Activated naive CD4-positive, alpha-beta T cell (primary cell): Measurements from ENCODE around the gene MYMX.

ENCODE experiments used
- DNase-seq, 4 experiments: peaks; one replicate each; lab custom pipeline; 2025; lab: John Stamatoyannopoulos, UW

Gene MYMX

GRCh38 chr6:44264154-44265006, 47.7 kb downstream of the MYMX start:
- no peak for DNase-seq

- DNase-seq = peak; percentile 88 to 94 (median 92)
Measured at GRCh38 chr6:44265007-44265721, 48.4 kb downstream of the MYMX start, which contains the start of gene NFKBIE. NFKBIE (minus strand) TSS chr6:44265551; CDS start chr6:44265346, 205 bp downstream.

- no peak for DNase-seq
Measured at GRCh38 chr6:44265722-44266233, 49.1 kb downstream of the MYMX start.

- DNase-seq = no peak
Measured at GRCh38 chr6:44266347-44266746, 49.6 kb downstream of the MYMX start.

GRCh38 chr6:44267252-44267651, 50.5 kb downstream of the MYMX start:
- DNase-seq = no peak
